ENCODE data around the gene AQP1.

AQP1 gene

GRCh38 chr7:30973791-30974604, 62.3 kb downstream of the AQP1 start:
- DNase-seq (ENCODE audit: low read depth in 2 of 2): no peak

GRCh38 chr7:30974605-30975255, 63.1 kb downstream of the AQP1 start:
- DNase-seq (ENCODE audit: low read depth in 2 of 2): no peak
